NB4 (cell line): ENCODE measurements around the gene GNG11.

Experiments used
- MYC ChIP-seq: IDR thresholded peaks from 2 replicates; pipeline ENCODE4 v1.6.1; 2011; ENCODE audit warnings: low read depth, low read length
- POLR2A ChIP-seq: IDR thresholded peaks from 2 replicates; pipeline ENCODE4 v1.6.1; 2011; ENCODE audit warnings: mild to moderate bottlenecking; ENCODE audit not compliant: insufficient read length; ENCODE audit errors: extremely low read depth
- TF ChIP-seq, protein P1 (sequence below): IDR thresholded peaks from one replicate; pipeline ENCODE4 v1.5.1; 2012; ENCODE audit warnings: low read depth, low read length
- TF ChIP-seq, protein P2 (sequence below): IDR thresholded peaks from 2 replicates; pipeline ENCODE4 v1.6.1; 2011; ENCODE audit warnings: low read depth, low read length

DNA sequence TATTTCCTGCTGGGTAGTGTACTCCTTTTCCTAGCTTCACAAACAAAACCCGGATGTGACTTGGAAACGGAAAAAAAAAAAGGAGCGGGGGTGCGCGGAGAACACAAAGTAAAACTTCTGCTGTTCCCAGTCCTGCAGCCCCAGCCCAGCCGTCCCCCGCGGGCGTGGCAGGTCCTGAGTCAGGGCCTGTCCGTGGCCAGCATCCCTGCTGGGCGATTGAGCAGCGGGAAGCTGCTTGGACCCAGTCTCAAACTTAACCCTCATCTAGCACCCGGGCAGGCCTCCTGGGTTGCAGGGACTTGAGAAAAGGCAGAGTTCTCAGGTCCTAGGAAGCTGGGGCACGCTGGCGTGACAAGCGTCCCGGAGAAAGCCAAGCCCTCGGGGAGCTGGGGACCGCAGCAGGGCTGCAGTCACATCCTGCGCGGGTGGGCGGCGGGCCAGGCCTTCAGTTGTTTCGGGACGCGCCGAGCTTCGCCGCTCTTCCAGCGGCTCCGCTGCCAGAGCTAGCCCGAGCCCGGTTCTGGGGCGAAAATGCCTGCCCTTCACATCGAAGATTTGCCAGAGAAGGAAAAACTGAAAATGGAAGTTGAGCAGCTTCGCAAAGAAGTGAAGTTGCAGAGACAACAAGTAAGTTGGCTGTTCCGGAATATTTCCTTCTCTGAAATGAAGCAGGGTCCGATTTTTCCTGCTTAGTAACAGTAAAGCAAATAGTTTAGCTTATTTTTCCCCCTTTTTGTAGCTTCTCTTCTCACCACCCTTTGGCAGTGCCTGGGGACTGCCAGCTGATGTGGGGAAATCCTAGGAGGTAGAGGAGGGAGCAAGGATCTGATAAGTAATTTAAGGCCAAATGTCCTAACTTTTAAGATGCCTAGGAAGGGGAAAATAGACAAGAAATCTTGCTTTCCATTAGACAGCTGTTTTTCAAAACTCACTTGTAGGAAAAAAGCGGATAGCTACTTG lies at the start of gene GNG11:
- TF ChIP-seq POLR2A (no peak), MYC (no peak)
- TF ChIP-seq, protein P1, sequence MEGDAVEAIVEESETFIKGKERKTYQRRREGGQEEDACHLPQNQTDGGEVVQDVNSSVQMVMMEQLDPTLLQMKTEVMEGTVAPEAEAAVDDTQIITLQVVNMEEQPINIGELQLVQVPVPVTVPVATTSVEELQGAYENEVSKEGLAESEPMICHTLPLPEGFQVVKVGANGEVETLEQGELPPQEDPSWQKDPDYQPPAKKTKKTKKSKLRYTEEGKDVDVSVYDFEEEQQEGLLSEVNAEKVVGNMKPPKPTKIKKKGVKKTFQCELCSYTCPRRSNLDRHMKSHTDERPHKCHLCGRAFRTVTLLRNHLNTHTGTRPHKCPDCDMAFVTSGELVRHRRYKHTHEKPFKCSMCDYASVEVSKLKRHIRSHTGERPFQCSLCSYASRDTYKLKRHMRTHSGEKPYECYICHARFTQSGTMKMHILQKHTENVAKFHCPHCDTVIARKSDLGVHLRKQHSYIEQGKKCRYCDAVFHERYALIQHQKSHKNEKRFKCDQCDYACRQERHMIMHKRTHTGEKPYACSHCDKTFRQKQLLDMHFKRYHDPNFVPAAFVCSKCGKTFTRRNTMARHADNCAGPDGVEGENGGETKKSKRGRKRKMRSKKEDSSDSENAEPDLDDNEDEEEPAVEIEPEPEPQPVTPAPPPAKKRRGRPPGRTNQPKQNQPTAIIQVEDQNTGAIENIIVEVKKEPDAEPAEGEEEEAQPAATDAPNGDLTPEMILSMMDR, result no peak
- TF ChIP-seq, protein P2, sequence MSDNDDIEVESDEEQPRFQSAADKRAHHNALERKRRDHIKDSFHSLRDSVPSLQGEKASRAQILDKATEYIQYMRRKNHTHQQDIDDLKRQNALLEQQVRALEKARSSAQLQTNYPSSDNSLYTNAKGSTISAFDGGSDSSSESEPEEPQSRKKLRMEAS, result no peak
